Measurements from ENCODE around the gene CYFIP2.
A peak's percentile ranks its signal among the peaks of the same experiment; 100 is the strongest.

The CYFIP2 gene

GRCh38 chr5:157286761-157287211, 20.9 kb downstream of the CYFIP2 start:
- peak; percentile 65 for DNase-seq (ENCODE audit: low read depth, low spot score)

GRCh38 chr5:157288405-157289163, 22.7 kb downstream of the CYFIP2 start:
- no peak for DNase-seq (ENCODE audit: low read depth, low spot score)

DNA sequence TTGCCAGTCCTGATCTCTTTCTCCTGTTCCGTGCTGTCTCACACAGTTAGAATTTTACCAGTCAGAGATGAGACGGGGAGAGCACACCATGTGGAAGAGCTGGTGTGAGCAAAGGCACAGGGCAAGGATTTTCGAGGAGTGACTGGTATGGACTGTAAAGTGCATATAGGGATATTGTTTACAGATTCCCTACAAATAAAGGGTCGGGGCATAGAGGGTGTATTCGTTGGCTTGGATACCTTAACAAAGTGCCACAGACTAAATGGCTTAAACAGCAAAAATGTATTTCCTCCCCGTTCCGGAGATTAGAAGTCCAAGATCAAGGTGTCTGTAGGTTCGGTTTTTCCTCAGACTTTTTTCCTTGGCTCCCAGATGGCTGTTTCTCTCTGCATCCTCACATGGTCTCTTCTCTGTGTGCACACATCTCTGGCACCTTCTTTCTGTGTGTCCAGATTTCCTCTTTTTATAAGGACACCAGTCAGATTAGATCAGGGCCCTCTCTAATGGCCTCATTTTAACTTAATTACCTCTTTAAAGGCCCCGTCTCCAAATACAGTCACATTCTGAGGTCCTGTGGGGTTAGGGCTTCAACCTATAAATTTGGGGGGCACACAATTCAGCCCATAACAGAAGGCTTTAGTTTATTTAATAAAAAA, 23.4 kb downstream of the CYFIP2 start:
- no peak for DNase-seq (ENCODE audit: low read depth, low spot score)

GRCh38 chr5:157290156-157290980, 24.4 kb downstream of the CYFIP2 start:
- peak; percentile 71 for DNase-seq (ENCODE audit: low read depth, low spot score)

DNA sequence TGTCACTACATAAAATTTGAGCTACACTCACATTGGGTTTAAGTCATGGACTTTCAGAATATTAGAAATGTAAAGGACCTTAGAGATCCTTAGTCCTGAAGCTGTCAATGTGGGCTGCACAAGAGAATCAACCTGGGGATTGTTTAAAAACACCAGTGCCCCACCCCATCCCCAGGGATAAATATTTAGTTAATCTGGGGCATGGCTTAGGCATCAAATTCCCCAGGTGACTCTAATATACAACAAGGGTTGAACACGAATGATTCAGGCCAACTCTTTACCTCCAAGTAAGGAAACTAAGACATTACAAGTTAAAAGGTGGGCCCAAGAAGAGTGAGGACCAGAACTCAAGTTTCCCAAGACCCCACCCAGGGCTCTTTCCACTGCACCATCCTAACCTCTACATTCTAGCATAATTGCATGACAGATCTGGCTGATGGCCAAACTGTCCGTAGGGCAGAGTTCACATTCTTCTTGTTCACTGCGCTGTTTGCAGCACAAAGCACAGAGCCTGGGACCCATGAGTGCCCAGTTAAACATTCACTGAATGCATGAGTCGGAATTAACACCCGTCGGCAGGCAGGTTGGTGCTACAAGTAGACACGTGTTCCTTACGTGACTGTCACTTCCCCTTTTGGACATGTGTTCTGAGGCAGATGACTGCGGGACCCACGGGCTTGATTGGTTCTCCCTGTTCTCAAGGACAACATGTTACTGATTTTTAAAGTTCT, 25.2 kb downstream of the CYFIP2 start:
- peak; percentile 63 for DNase-seq (ENCODE audit: low read depth, low spot score)

DNA sequence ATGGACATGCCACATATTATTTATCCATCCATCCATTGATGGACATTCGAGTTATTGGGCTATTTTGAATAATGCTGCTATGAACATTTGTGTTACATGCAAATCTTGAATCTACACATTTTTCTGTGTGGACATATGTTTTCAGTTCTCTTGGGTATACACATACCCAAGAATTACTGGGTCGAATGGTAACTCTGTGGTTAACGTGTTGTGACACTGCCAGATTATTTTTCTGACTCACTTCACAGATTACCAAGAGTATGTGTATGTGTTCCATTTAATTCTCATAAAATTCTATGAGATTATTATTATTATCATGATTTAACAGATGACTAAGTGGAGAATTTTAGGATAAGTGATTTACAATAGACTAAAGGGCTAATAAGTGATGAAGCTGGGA, 26.7 kb downstream of the CYFIP2 start:
- no peak for DNase-seq (ENCODE audit: low read depth, low spot score)

DNA sequence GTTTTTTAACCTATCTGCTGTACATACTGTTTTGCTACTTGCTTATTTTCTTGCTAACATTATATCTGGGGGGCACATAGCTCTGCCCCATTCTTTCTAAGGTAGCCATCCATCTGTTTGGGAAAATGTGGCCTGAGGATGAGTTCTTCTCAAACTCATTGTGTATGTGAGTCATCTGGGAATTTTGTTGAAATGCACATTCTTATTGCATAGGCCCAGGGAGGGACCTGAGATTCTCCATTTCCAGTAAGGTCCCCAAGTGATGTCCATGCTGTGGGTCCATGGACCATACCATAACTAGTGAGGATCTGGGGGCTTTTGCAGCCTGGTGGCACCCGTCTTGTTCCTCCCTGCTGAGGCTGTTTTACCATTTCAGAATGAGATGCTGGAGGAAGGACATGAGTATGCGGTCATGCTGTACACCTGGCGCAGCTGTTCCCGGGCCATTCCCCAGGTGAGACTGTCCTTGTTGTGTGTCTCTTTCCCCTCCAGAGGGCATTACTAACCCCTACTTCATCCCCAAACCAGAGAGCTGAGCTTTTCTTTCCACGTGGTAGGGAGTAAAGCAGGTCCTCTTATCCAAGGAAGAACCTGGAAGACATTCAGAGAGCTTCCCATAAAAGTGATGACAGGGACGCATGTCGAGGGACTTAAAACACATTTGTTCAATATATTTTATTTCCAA, 28.6 kb downstream of the CYFIP2 start:
- DNase-seq (ENCODE audit: low read depth, low spot score): no peak

DNA sequence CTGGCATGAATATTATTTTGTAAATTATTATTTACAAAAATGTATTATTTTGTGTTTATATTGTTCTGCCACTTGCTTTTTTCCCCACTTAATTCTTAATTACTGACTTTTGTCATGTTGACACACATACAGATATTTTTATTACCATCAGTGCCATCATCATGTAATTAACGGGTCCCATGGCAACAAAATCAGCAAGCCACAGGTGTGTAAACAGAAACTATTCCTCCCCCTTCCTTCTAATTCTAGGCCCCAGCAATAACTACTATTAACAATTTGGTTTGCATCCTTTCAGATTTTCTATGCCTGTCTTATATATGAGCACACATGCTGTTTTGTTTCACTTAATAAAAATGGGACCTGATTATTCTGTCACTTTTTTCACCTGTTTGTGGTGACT, 29.3 kb downstream of the CYFIP2 start:
- no peak for DNase-seq (ENCODE audit: low read depth, low spot score)

DNA sequence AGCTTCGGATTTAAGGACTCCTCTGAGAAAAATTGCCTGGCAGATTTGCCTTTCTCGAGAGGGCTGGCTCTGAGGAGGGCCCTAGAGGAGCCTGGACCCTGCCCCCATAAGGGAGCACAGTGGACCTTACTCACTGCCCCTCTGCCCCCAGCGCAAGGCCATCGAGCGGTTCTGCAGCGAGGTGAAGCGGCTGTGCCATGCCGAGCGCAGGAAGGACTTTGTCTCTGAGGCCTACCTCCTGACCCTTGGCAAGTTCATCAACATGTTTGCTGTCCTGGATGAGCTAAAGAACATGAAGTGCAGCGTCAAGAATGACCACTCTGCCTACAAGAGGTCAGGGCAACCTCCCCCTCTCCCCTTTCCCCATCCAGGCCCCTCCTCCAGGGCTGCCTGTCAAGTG, 34.6 kb downstream of the CYFIP2 start:
- no peak for DNase-seq (ENCODE audit: low read depth, low spot score)

DNA sequence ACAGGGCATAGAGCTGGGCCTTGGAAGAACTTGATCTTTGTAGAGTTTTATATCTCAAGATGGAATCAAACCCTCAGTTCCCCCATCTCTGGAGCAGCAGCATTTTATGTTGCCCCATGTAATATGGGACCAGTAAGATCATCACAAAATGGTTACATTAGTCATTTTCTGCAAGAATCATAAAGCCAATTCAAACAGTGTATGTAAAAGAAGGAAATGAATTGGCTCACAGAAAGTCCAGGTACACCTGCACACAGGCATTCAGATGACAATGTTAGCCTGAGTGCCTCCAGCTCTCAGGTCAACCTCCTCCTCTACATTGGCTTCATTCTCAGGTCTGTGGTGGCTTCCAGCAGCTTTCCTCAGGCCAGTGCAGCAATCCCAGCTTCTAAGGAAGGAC, 35.1 kb downstream of the CYFIP2 start:
- no peak for DNase-seq (ENCODE audit: low read depth, low spot score)

DNA sequence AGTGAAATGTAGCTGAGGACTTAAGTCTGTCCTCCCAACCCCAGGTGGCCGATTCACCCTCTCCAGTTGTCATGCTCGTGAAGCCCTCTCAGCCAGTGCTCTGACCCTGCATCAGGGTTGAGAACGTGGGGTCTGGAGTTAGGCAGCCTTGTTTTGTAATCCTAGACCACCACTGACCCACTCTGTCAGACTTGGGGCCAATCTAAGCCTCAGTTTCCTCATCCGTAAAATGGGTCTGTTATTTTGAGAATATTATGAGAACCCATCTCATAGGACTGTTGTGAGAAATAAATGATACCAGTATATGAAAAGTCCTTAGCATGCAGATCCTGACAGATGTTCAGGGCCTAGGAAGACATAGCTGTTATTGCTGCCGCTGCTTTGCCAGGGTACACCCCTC, 37.1 kb downstream of the CYFIP2 start:
- DNase-seq (ENCODE audit: low read depth, low spot score): no peak

GRCh38 chr5:157303667-157304327, 37.9 kb downstream of the CYFIP2 start:
- no peak for DNase-seq (ENCODE audit: low read depth, low spot score)

- no peak for DNase-seq (ENCODE audit: low read depth, low spot score)
Observed at GRCh38 chr5:157306081-157306480, 40.2 kb downstream of the CYFIP2 start.

DNA sequence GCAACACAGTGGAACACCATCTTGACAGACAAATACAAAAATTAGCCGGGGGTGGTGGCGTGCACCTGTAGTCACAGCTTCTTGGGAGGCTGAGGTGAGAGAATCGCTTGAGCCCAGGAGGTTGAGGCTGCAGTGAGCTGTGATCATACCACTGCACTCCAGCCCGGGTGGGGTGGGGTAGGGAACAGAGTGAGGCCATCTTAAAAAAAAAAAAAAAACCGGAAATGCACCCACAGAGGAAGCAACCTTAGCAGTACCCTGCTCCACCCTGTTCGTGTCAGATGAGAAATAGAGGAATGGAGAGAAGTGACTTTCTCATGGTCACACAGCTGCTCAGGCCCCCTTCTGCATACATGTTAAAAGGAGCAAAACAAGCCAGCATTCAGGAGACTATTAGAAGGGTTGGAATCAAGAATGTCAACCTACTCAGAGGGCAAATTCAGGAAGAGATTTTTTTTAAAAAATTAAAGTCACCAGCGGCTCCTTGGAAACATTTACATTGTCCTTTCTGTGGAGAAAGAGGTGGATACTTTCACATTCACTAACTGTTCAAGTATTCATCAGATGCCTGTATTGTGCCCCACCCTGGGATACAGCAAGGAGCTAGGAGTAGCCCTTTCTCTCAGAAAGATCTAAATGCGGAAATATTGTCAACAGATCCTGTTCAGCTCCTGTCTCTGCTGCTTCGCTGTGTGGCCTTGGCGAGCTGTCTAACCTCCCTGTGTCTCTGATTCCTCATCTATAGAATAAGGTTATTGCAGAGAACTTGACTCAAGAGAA, 41.0 kb downstream of the CYFIP2 start:
- no peak for DNase-seq (ENCODE audit: low read depth, low spot score)

- DNase-seq (ENCODE audit: low read depth, low spot score): no peak
Observed at GRCh38 chr5:157308836-157309465, 43.0 kb downstream of the CYFIP2 start.

DNA sequence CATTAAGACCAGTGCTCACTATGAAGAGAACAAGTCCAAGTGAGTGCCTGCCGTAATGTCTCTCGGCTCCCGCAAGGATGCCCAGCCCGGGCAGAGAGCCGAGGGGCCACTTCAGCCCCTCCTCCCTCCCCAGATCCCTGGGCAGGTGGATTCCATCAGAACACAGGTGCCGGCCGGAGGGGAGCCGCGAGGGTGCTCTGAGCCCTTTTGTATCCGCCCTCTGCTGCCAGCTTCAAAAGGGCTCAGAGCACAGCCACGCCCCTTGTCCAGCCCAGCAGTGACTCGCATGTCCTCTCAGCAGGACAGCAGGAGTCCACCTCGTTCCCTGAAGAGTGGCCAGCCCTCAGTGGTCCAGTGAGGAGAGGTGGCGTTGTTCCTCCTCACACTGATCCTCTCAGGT, 43.9 kb downstream of the CYFIP2 start:
- no peak for DNase-seq (ENCODE audit: low read depth, low spot score)

DNA sequence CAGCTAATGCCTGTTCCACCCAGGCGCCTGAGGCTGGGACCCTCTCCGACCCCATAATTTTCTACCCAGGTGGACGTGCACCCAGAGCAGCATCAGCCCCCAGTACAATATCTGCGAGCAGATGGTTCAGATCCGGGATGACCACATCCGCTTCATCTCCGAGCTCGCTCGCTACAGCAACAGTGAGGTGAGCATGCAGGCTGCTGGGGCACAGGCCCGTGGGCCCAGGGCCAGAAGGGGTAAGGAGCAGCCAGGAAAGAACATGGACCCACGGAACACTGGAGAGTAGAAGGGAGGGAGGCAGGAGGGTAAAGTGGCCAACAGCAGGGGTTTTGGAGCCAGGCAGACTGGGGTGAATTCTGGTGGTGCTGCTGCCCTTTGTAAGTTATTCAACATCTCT, 45.7 kb downstream of the CYFIP2 start:
- no peak for DNase-seq (ENCODE audit: low read depth, low spot score)

DNA sequence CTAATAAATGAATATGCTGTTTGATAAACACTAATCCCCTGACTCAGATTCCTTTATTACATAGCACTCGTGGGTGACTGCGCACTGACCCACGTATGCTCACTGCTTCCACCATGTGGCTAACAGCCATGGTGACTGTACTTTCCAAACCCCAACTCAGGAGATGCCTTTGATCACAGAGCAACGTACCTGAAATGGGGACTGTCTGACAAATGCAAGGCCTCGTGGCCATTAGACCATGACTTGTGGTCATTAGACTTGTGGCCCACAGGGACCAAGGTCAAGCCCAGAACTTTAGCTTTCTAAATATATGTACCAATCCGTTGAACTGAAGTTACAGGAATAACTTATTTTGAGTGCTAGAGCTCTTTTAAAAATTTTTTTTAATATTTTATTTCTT, 46.6 kb downstream of the CYFIP2 start:
- peak; percentile 82 for DNase-seq (ENCODE audit: low read depth, low spot score)

GRCh38 chr5:157322581-157322980, 56.7 kb downstream of the CYFIP2 start:
- DNase-seq (ENCODE audit: low read depth, low spot score): no peak
